Subcutaneous adipose tissue (tissue), 4 donors: ENCODE data around the gene TBC1D2B. TPM values are rescaled to one million over a fixed set of nuclear protein-coding genes. Genes with fewer than 3 reads are reported as not detected.

Experiments used
- total RNA-seq, 4 donors: library from RNA; depleted of rRNA; stranded (reverse); fragments of >200 nt; gene quantifications; one replicate each; pipeline ENCODE4 v1.1.0, GENCODE V29; 2016
- TF ChIP-seq, protein P1 (sequence below): fragments of 450-650 bp; IDR thresholded peaks from one replicate; pipeline ENCODE4 v1.5.1; 2016; ENCODE audit warnings: low read depth, mild to moderate bottlenecking, control low read depth, antibody characterized with exemption, moderate library complexity

The TBC1D2B gene
- total RNA-seq, 4 donors from 2014 or later: 57.6 to 112 (median 101) TPM

DNA sequence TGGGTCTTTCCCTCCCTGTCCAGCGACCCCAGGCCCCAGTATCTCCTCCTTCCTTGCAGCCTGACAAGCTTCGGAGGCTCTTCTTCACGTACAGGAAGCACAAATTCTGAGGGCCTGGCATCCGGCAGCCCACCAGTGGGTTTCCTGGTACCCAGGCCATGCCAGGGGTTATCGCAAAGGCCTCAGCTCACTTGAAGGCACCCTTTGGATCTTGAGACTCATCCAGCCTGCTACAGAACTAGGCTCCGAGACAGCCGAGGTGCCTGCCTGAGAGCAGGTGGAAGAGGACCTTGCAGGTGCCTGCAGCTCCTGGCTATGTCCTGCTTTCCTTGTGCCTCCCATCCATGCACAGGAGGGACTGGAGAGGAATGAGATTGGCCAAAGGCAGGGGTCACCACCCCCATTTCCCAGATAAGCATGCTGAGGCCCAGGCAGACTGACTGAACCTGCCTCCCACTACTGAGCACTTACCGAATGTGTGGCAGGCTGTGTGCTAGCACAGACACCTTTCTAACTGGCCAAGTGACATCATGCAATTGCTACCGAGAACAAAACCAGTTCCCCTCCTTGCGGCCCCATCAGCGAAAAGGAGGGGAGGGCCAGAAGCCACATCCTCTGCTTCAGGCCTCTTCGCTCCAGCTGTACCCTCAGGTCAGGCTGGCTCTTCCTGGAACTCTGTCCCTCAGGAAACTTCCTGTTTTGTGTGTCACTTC lies 26.1 kb upstream of the TBC1D2B start:
- TF ChIP-seq, protein P1, sequence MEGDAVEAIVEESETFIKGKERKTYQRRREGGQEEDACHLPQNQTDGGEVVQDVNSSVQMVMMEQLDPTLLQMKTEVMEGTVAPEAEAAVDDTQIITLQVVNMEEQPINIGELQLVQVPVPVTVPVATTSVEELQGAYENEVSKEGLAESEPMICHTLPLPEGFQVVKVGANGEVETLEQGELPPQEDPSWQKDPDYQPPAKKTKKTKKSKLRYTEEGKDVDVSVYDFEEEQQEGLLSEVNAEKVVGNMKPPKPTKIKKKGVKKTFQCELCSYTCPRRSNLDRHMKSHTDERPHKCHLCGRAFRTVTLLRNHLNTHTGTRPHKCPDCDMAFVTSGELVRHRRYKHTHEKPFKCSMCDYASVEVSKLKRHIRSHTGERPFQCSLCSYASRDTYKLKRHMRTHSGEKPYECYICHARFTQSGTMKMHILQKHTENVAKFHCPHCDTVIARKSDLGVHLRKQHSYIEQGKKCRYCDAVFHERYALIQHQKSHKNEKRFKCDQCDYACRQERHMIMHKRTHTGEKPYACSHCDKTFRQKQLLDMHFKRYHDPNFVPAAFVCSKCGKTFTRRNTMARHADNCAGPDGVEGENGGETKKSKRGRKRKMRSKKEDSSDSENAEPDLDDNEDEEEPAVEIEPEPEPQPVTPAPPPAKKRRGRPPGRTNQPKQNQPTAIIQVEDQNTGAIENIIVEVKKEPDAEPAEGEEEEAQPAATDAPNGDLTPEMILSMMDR: no peak

DNA sequence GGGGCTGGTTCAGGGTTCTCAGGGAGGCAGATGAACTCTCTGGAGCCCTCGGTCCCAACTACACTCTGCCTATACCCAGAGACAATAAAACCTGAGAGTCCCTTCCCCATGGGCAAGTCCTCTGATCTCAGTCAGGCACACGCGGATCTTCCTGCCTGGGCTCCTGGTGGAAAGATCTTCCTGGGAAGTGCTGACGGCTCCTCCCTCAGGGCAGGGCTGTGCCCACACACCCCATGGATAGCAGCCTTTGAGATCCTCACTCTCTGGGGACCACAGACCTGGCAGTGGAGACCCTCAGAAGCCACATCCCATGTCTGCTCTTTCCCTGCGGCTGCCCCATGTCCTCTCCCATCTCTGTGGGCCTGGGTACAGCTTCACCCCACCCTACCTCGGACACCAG lies 25.2 kb upstream of the TBC1D2B start:
- TF ChIP-seq, protein P1: no peak

DNA sequence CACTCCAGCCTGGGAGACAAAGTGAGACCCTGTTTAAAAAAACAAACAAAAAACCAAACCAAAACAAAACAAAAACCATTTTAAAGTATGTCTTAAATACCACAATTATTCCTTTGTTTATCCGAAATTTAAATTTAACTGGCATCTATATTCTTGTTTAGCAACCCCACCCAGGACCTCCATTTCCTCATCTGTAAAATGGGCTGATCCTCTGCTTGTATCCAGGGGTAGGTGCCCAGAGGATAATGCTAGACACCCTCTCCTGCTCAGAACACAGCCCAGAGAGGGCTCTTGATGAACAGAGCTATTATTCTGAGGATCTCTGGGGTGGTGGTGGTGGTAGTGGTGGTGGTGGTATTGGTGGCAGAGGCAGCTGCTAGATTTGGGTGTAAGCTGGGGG lies 24.7 kb upstream of the TBC1D2B start:
- TF ChIP-seq, protein P1: no peak

DNA sequence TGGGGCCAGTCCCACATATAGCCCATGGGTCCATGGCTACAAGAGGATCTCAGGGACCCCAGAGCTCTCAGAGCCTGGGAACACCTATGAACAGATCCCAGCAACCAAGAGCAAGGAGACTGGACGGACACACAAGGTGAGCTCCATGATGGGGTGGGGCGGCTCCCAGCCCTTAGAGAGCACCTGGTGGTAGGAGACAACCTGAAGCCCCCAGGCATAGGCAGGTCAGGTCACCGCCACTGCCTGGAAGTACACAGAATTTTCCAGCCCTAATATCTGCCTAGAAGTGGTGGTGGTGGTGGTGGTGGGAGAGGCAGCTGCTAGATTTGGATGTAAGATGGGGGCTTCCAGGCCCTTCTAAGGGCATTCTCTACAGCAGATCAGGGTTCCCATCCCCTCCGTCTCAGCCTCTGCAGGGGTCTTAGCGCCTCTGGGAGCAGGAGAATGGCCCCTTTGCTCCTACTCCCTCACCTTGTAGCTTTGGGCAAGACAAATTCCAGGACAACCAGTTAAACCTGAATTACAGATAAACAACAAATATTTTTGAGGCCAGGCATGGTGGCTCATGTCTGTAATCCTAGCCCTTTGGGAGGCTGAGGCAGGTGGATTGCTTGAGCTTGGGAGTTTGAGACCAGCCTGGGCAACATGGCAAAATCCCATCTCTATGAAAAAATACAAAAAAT lies 24.1 kb upstream of the TBC1D2B start:
- TF ChIP-seq, protein P1: no peak

DNA sequence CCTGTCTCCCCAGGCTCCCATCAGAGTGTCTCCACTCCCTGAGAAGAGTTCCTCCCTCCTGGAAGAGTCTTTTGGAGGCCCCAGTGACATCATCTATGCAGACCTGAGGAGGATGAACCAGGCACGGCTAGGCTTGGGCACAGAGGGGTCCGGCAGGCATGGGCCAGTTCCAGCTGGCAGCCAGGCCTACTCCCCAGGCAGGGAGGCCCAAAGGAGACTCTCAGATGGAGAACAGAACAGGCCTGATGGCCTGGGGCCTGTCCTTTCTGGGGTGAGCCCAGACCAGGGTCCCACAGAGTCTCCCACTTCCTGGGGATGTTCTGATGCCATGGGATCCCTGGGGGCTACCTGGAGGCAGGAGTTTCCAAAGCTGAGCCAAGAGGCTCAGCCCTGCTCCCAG lies 23.4 kb upstream of the TBC1D2B start:
- TF ChIP-seq, protein P1: no peak

DNA sequence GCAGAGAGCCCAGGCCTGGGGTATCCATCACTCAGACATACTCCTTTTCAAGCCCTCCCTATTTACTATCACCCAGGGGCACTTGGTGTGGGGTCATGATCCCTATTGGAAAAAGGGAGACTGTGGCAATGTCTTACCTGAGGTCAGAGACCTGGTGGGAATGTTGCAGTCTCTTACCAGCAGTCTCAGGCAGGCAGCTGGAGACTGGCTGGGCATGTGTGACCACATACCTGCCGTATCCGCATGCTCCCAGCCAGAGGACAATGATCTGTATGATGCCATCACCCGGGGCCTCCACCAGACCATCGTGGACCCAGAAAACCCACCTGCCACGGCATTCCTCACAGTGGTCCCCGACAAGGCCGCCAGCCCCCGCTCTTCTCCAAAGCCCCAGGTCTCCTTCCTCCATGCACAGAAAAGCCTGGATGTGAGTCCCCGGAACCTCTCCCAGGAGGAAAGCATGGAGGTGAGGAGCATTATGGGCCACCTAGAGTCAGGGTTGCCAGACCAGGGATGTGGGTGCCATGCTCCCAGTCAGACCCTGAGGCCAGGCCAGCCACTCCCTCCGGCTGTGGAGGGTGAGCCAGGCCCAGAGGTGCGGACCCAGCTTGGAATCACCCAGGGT lies 20.7 kb upstream of the TBC1D2B start:
- TF ChIP-seq, protein P1: no peak

DNA sequence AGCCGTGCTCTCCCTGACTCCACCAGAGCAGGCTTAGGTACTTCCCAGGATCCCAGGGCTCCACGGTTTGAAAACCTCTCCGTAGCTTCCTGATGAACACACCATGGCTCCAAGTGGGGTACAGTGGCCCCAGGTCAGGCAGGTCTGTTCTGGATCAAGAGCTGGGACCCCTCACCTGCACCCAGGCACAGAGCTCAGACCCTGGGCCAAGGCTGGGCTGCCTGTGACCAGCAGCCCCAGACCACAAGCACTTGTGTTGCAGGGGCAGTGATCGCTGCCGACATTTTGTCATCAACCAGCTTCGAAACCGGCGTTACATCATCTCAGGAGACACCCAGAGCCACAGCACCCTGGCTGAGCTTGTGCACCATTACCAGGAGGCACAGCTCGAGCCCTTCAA lies 20.2 kb upstream of the TBC1D2B start:
- TF ChIP-seq, protein P1: no peak
